GM06990 (cell line): ENCODE data around the gene METTL18.

ENCODE experiments used
- DNase-seq: peaks from one replicate; pipeline ENCODE4 v3.0.0-alpha.2; 2011; ENCODE audit not compliant: insufficient read length; ENCODE audit errors: extremely low read depth
- H3K27me3 ChIP-seq: replicated peaks from 2 replicates; pipeline ENCODE4 v1.6.0; 2011; ENCODE audit warnings: low read length; ENCODE audit not compliant: control insufficient read depth, insufficient read depth
- H3K36me3 ChIP-seq: 2 replicates; pipeline ENCODE4 v1.5.1; 2011; ENCODE audit warnings: low read length; ENCODE audit not compliant: control insufficient read depth, insufficient read depth
- H3K4me3 ChIP-seq: replicated peaks from 2 replicates; pipeline ENCODE4 v1.5.1; 2011; ENCODE audit warnings: low read depth, mild to moderate bottlenecking, control low read depth, low read length
- TF ChIP-seq, protein P1 (sequence below): IDR thresholded peaks from 2 replicates; pipeline ENCODE4 v1.5.1; 2011; ENCODE audit warnings: low read length, control low read depth, mild to moderate bottlenecking, inconsistent platforms; ENCODE audit not compliant: insufficient read depth, poor library complexity, severe bottlenecking

Gene METTL18

DNA sequence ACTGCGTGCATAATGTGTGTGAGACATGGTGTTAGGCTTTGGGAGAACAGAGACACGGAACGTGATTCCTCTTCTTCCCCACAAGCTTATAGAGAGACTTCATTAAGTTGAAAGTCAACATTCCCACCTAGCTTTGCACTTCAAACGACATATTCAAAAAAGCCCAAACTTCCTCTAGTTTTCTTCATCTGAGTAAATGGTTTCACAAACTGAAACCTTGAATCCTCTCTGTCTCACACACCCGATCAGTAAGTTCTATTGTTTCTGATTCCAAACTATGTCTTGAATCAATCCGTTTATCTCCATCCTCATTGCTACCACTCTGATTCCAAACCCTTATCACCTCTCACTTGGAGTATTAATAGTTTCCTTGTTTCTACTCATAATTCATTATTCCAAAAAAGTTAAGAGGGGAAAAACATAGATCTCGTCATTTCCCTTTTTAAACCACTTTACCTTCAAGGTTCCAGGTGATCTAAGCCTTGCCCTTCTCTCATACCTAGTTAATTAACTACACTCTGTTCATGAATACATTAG lies 1.6 kb upstream of the METTL18 start:
- Histone ChIP-seq H3K36me3 (peaks cover 3% of the 10 kb centered on the region), H3K4me3 (peak overlapping the region; percentile 90), H3K27me3 (no peaks in the 10 kb centered on the region)
- DNase-seq = no peak
- TF ChIP-seq, protein P1, sequence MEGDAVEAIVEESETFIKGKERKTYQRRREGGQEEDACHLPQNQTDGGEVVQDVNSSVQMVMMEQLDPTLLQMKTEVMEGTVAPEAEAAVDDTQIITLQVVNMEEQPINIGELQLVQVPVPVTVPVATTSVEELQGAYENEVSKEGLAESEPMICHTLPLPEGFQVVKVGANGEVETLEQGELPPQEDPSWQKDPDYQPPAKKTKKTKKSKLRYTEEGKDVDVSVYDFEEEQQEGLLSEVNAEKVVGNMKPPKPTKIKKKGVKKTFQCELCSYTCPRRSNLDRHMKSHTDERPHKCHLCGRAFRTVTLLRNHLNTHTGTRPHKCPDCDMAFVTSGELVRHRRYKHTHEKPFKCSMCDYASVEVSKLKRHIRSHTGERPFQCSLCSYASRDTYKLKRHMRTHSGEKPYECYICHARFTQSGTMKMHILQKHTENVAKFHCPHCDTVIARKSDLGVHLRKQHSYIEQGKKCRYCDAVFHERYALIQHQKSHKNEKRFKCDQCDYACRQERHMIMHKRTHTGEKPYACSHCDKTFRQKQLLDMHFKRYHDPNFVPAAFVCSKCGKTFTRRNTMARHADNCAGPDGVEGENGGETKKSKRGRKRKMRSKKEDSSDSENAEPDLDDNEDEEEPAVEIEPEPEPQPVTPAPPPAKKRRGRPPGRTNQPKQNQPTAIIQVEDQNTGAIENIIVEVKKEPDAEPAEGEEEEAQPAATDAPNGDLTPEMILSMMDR = no peak

- Histone ChIP-seq H3K27me3 (no peaks in the 10 kb centered on the region), H3K36me3 (peaks cover 3% of the 10 kb centered on the region), H3K4me3 (peak overlapping the region; percentile 90)
- no peak for DNase-seq
- TF ChIP-seq, protein P1 = no peak
These were observed 980 bp upstream of the METTL18 start for GRCh38 chr1:169795687-169796086.

GRCh38 chr1:169793730-169794129 lies 977 bp downstream of the METTL18 start:
- Histone ChIP-seq H3K27me3 (no peaks in the 10 kb centered on the region), H3K36me3 (no peaks in the 10 kb centered on the region; the same call in 1 of the 2 replicates), H3K4me3 (peak overlapping the region; percentile 90)
- no peak for DNase-seq
- TF ChIP-seq, protein P1 = no peak

DNA sequence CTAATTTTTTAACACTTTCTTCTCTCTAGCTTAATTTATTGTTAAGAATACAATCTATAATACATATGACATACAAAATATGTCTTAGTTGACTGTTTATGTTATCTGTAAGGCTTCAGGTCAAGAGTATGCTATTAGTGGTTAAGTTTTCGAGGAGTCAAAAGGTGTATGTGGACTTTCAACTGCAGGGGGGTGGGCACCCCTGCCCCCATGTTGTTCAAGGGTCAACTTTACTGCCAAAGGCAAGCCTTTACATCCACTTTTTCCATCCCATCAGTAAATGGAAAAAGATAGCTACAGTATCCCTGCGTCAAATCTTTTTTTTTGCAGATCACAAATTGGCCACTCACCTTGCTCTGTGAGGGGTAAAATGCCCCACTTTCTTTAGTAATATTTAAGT lies 6.3 kb downstream of the METTL18 start:
- Histone ChIP-seq H3K27me3 (no peaks in the 10 kb centered on the region), H3K36me3 (no peaks in the 10 kb centered on the region; the same call in 1 of the 2 replicates), H3K4me3 (no peak overlapping the region)
- DNase-seq = no peak
- TF ChIP-seq, protein P1 = no peak

DNA sequence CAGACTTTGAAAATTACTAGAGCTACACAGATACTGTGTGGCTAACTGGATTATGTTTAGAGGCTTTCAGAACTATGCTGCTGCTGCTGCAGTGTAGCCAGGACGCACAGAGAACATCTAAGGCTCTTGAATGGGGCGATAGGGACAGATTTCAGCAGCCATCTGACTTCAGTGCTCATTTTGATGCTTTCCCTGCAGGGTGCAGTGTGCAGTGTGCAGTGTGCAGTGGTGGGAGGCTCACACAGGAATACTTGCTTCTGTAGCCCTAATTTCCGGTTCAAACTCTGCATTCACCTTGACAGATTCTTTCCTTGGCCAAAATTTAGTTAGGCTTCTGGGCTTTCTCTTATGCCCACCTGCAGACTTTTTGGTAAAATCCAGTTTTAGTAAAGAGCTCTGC lies 7.7 kb downstream of the METTL18 start:
- Histone ChIP-seq H3K27me3 (no peaks in the 10 kb centered on the region), H3K36me3 (no peaks in the 10 kb centered on the region; the same call in 1 of the 2 replicates)
- TF ChIP-seq, protein P1 = no peak

GRCh38 chr1:169785267-169785666 lies 9.4 kb downstream of the METTL18 start:
- Histone ChIP-seq H3K36me3 (no peaks in the 10 kb centered on the region), H3K27me3 (no peaks in the 10 kb centered on the region), H3K4me3 (no peak overlapping the region)
- TF ChIP-seq, protein P1 = no peak
- no peak for DNase-seq

More for the DNA sequence above, 7.7 kb downstream of the METTL18 start:
- DNase-seq = no peak
- H3K4me3 ChIP-seq = no peak overlapping the region
